ENCODE data around the gene NFATC1. TPM values are rescaled to one million over a fixed set of nuclear protein-coding genes. Genes with fewer than 3 reads are reported as not detected.

The NFATC1 gene
- polyA plus RNA-seq, 1 experiment, result 0.73 TPM

DNA sequence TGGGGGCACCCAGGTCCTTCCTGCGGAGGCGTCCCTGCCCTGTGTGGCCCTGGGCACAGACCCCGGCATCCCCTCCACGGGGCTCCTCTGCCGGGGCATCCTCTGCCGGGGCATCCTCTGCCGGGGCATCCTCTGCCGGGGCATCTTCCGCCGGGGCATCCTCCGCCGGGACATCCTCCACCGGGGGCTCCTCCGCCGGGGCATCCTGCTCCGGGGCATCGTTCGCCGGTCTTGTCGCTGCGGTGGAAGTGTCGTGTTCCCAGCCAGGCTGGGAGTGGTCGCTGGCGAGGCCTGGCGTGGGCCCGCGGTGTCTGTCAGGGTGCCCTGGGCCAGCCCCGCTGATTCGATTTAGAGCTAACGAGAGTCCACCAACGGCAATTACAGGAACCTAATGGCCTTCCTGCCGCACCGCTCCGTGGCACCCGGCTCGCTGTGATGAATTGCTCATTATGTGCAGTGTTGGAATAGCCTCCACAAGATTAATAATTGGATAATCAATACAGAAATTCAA lies 115.1 kb downstream of the NFATC1 start:
- CTCF ChIA-PET, result no interaction called here
- peaks cover 12% of the 10 kb centered on the region for H3K27me3 ChIP-seq (ENCODE audit: control insufficient read depth, insufficient read depth, low read length)
- TF ChIP-seq, protein P1, sequence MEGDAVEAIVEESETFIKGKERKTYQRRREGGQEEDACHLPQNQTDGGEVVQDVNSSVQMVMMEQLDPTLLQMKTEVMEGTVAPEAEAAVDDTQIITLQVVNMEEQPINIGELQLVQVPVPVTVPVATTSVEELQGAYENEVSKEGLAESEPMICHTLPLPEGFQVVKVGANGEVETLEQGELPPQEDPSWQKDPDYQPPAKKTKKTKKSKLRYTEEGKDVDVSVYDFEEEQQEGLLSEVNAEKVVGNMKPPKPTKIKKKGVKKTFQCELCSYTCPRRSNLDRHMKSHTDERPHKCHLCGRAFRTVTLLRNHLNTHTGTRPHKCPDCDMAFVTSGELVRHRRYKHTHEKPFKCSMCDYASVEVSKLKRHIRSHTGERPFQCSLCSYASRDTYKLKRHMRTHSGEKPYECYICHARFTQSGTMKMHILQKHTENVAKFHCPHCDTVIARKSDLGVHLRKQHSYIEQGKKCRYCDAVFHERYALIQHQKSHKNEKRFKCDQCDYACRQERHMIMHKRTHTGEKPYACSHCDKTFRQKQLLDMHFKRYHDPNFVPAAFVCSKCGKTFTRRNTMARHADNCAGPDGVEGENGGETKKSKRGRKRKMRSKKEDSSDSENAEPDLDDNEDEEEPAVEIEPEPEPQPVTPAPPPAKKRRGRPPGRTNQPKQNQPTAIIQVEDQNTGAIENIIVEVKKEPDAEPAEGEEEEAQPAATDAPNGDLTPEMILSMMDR (IDR thresholded peaks at IDR 0.05; ENCODE audit: low read depth, low read length), result no peak

DNA sequence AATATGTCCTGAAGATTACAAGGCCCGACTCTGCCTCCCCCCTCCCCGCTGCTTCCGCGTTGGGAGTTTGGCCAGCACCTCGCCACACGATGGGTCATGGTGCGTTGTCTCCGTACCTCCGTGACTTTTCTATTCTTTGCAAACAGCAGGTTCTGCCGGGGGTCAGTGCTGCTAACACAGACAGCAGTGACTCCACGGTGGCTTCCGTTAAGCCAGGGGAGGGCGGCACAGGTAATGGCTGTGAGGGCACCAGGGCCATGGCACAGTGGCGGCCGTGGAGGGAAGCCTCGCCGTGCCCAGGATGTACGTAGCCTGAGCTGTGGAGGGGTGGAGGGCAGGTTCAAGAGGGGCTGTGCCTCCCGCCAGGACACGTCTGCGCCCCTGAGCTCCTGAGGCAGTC lies 115.5 kb downstream of the NFATC1 start:
- DNase-seq (ENCODE audit: low read depth, low spot score), result no peak
- Histone ChIP-seq H3K4me3 (ENCODE audit: low read depth, low read length) (no peak overlapping the region), H3K27me3 (ENCODE audit: control insufficient read depth, insufficient read depth, low read length) (peaks cover 12% of the 10 kb centered on the region), H3K27ac (ENCODE audit: low read depth, low read length) (no peak overlapping the region), H3K9me3 (ENCODE audit: control insufficient read depth, insufficient read depth, low read length) (peaks cover 28% of the 10 kb centered on the region)
- CTCF ChIA-PET, result no interaction called here
- POLR2A ChIA-PET, result no interaction called here
- TF ChIP-seq, protein P1 (IDR thresholded peaks at IDR 0.05; ENCODE audit: low read depth, low read length), result no peak

More for the DNA sequence above, 115.1 kb downstream of the NFATC1 start:
- DNase-seq (ENCODE audit: low read depth, low spot score), result no peak
- peaks cover 33% of the 10 kb centered on the region for H3K9me3 ChIP-seq (ENCODE audit: control insufficient read depth, insufficient read depth, low read length)
- POLR2A ChIA-PET, result no interaction called here
- no peak overlapping the region for H3K4me3 ChIP-seq (ENCODE audit: low read depth, low read length)
- H3K27ac ChIP-seq (ENCODE audit: low read depth, low read length), result no peak overlapping the region

DNA sequence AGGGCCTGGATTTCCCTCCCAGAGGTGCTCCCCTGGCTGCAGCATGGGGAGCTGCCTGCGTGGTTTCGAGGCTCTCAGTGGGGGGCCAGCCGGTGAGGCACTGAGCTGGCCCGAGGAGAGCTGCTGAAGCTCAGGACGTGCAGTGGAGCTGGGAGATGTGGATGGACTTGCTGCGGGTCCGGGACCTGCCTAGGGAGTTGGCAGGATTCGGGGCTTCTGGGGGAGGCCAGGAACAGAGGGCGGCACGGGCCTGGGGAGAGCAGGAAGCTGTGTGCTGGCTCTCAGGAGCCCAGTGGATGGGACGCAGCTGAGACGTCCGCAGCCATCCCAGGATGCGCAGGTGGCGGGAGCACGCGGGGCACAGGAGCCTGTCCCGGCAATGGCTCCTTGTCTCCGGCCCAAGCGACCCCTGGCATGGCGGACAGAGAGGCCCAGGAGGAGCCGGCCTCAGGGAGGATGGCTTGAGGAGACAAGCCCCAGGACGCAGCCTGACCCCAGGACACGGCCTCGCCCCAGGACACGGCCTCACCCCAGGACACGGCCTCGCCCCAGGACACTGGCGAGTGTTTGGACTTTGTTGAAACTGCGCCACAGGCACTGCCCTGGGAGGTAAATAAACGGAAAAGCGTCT lies 116.1 kb downstream of the NFATC1 start:
- CTCF ChIA-PET, result no interaction called here
- Histone ChIP-seq H3K27me3 (ENCODE audit: control insufficient read depth, insufficient read depth, low read length) (peaks cover 12% of the 10 kb centered on the region), H3K4me3 (ENCODE audit: low read depth, low read length) (no peak overlapping the region), H3K27ac (ENCODE audit: low read depth, low read length) (no peak overlapping the region), H3K9me3 (ENCODE audit: control insufficient read depth, insufficient read depth, low read length) (peaks cover 27% of the 10 kb centered on the region; the same call in 1 of the 2 replicates)
- TF ChIP-seq, protein P1 (IDR thresholded peaks at IDR 0.05; ENCODE audit: low read depth, low read length), result no peak
- DNase-seq (ENCODE audit: low read depth, low spot score), result no peak
- POLR2A ChIA-PET, result no interaction called here

DNA sequence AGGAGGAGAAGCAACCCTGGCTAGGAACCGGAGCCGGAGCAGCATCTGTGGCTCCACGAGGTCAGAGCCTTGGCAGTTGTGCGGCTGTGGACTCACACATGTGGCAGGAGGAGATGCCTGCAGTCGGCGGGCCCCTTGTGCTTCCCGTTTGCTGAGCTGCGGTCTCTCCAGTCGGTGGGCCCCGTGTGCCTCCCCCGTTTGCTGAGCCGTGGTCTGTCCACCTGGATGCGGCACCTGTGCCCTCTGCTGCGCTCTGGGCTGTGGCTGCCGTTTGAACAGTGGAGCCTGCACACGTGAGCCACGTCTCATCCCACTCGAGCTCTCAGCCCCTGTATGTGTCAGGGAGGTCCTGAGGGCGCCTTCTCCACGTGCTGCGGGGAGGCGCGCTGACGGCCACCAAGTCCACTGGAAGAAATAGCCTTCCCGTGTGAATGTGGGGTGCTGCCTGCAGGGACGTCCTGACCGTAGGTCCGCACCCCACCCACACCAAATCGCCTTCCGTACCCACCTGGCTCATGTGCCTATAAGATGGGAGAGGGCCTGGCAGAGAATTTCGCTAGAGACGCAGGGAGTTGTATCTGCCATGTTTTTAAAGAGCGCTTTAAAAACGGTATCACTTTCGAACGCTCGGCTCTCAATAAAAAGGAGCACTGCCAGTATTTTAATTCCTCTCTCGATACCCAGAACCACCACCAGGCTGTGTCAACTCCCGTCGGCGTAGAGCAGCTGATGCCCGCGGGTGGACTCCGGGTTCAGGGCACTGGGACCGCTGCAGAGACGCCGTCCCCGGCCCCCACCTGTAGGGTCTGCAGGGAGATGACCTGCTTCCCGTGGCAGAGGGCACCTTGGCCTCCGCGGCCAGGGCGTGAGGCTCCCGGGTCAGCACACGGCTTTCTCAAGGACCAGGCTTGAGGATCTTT lies 117.0 kb downstream of the NFATC1 start:
- no peak for DNase-seq (ENCODE audit: low read depth, low spot score)
- Histone ChIP-seq H3K4me3 (ENCODE audit: low read depth, low read length) (no peak overlapping the region), H3K27ac (ENCODE audit: low read depth, low read length) (no peak overlapping the region), H3K27me3 (ENCODE audit: control insufficient read depth, insufficient read depth, low read length) (peaks cover 11% of the 10 kb centered on the region), H3K9me3 (ENCODE audit: control insufficient read depth, insufficient read depth, low read length) (peaks cover 21% of the 10 kb centered on the region; the same call in 1 of the 2 replicates)
- TF ChIP-seq, protein P1 (IDR thresholded peaks at IDR 0.05; ENCODE audit: low read depth, low read length), result no peak
- ChIA-PET CTCF (no interaction called here), POLR2A (no interaction called here)
